GM10847 (cell line): Measurements from ENCODE around the gene KRTAP5-3.

Experiments
- POLR2A ChIP-seq: IDR thresholded peaks from 2 replicates; pipeline ENCODE4 v1.6.1; 2011; ENCODE audit not compliant: insufficient read length; ENCODE audit errors: extremely low read depth

Gene KRTAP5-3

DNA sequence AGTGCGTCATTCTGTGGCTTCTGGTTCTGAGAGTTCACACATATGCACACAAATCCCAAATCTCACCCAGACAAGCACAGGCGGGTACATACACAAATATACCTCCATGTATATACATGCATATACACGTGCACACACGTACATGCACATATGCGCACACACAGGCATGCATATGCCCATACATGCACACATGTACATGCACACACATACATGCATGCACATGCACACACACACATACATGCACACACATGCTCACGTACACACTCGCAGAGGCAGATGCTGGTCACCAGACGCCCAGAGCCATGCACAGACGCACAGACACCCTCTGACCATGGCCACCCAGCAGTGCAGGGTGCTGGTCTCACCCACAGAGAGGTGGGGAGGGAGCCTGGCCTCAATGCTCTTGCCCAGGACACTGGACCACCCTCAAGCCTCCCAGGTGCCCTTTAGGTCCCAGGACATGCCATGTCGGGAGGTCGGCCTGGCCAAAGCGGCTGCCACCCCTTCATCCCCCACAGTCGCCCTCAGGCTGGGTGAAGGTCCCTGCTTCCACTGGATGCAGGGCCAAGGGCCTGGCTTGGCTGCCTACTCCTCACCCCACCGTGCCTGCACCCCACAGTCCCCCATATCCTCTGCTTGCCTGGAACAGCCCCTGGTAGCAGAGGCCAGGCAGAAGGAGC lies 45.7 kb downstream of the KRTAP5-3 start:
- TF ChIP-seq POLR2A = no peak

DNA sequence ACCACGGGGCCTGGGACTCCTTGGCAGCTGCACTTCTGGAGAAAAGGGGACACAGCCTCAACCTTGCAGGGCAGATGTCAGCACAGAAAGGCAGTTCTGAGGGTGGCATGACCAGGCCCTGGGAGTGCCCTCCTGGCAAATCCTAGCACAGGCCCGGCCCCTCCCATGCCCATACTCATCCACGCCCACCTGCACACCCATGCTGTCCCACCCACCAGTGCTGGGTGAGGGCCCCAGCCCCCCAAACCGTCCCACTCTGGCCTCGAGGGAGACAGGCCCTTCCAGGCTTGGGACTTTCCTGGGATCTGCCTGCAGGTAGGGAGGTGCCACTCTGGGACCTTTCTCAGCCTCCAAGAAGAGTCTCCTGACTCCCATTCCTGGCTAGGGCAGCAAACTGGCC lies 46.3 kb downstream of the KRTAP5-3 start:
- TF ChIP-seq POLR2A = no peak

DNA sequence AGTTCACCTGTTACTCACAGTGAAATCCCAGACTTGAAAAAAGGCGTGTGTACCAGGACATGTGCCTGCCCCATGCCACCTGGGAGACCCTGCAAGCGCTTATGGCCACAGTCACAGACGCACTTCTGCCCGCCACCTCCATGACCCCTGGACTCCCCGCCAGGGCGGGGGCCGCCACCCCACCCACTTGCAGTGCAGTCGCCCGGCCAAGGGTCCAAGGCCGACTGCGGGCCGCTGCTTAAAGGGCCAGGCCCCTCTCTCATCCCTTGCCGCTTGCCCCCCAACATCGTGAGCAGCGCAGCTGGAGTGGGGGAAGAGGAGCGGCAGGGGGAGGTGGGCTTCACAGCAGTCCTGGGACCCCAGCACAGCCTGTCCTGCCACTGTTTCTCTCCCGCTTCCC lies 47.0 kb downstream of the KRTAP5-3 start:
- TF ChIP-seq POLR2A = no peak

GRCh38 chr11:1560649-1561251 lies 47.5 kb downstream of the KRTAP5-3 start:
- no peak for TF ChIP-seq POLR2A

- TF ChIP-seq POLR2A = no peak
Measured at GRCh38 chr11:1560002-1560648, 48.1 kb downstream of the KRTAP5-3 start.

DNA sequence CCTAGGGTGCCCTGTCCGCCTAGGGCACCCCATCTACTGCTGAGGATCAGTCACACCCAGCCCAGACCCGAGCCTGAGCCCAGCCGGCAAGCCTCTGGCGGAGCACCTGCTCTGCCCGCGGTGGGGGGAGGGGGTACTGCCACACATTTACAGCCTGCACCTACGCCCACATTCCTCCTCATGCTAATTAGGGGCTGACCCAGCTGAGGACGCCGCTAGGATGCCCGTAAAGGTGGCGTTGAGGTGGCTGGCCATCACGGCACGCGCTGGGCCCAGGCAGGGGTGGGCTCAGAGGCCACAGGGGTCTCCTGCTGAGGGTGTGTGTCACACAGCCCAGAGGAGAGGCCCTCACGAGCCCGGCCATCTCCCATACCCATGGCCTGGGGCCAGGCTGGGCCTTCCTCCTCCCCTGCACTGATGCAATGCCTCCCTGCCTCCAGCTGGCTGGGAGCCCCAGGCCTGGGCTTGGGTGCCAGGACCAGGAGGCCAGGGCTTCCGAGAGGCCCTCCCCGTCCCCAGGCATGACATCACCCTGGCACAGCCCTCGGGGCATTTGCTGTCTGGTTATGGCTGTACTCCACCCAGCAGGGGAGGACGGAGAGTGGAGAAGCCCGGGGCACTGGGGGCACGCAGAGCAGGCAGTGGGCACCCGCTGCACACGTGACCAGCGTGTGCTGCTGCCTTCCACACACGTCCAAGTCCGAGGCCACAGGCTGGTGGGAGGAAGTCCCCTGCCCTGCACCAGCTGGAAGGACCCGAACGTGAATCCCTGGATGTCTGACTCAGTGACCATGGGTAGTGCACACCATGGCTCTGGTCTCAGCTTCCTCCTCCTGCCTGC lies 48.9 kb downstream of the KRTAP5-3 start:
- TF ChIP-seq POLR2A = no peak

DNA sequence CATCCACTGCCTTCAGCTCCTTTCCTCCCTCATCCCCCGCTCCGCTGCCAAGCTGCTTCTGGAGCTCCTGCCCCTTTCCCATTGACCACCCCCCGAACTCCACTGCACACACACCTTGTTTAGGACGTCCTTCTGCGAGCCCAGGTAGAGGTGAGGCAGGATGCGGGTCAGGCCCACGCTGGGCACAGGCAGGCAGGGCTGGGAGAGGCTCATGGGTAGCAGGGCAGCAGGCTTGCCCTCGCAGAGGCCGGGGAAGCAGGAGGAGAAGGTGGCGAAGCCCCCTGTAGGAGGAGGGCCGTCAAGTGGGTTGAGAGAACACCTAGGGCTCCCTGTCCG lies 49.5 kb downstream of the KRTAP5-3 start:
- no peak for TF ChIP-seq POLR2A

DNA sequence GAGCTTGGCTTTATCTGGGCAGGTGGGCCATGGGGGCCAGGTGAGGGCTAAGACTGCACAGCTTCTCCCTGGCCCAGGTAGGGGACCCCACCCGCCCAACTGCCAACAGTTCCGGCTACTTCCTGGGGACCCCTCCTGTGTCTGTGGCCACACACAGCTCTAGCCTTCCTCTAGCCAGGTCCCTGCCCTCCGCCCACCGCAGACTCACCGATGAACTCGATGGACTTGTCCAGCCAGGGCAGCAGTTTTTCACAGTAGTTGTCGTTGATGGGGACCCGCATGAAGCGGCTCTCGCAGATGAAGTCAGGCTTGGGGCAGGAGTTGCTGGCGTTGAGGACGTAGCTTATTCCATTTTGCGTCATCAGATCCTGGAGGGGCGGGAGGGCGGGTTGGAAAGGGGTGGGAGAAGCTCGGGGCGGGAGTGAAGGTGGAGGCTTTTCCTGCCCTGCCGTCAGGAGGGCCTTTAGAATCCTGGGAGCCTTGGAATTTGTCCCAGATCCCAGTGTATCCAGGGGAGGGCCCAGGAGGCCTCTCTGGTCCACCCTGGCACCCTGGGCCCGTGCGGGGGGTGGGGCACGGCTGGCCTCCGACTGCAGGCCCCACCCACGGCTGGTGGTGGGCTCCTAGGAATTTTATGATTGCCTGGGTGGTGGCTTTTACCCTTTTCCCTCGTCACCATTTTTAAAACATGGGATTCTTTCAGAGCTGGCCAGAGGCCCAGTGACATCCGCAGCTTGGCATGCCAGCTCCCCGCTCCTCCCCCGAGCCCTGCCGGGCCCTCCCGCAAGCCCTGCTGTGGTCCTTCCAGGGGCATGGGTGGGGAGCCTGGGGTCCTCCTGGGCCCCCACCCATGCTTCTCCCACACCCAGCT lies 50.1 kb downstream of the KRTAP5-3 start:
- TF ChIP-seq POLR2A = no peak
